RWPE2 (cell line): ENCODE measurements around the gene IRF2BPL.
"Not testable (repeated sequence)": the region's sequence is repeated elsewhere in the genome, so short reads cannot be mapped to it uniquely, and the experiment has no call there.

ENCODE experiments used
- ATAC-seq: fragments of 200-7000 bp; cut with Tn5 transposase; 3 replicates; pipeline ENCODE4 v1.9.1; 2021; ENCODE audit warnings: low read depth
- DNase-seq: peaks from one replicate; pipeline ENCODE4 v3.0.0-alpha.2; 2020; ENCODE audit warnings: low spot score
- H3K27ac ChIP-seq: fragments of 450-650 bp; 2 replicates; pipeline ENCODE4 v1.5.1; 2017; ENCODE audit warnings: mild to moderate bottlenecking; ENCODE audit not compliant: poor library complexity, severe bottlenecking
- H3K27me3 ChIP-seq: fragments of 250-450 bp; sonication (Bioruptor Pico); 2 replicates; pipeline ENCODE4 v1.5.1; 2021; ENCODE audit warnings: mild to moderate bottlenecking, moderate library complexity; ENCODE audit not compliant: insufficient read depth, poor library complexity, severe bottlenecking
- H3K36me3 ChIP-seq: fragments of 250-450 bp; sonication (Bioruptor Pico); 2 replicates; pipeline ENCODE4 v1.5.1; 2020; ENCODE audit warnings: low read depth, mild to moderate bottlenecking, moderate library complexity
- H3K4me1 ChIP-seq: fragments of 250-450 bp; sonication (Bioruptor Pico); 2 replicates; pipeline ENCODE4 v1.5.1; 2021; ENCODE audit warnings: mild to moderate bottlenecking, moderate library complexity; ENCODE audit not compliant: insufficient read depth, poor library complexity, severe bottlenecking
- H3K4me3 ChIP-seq: fragments of 250-450 bp; sonication (Bioruptor Pico); 2 replicates; pipeline ENCODE4 v1.5.1; 2021; ENCODE audit warnings: mild to moderate bottlenecking, moderate library complexity; ENCODE audit not compliant: severe bottlenecking
- H3K9me3 ChIP-seq: fragments of 250-450 bp; sonication (Bioruptor Pico); 2 replicates; pipeline ENCODE4 v1.5.1; 2021; ENCODE audit warnings: mild to moderate bottlenecking, moderate library complexity; ENCODE audit not compliant: severe bottlenecking
- TF ChIP-seq, protein P1 (sequence below): fragments of 450-650 bp; IDR thresholded peaks from one replicate; pipeline ENCODE4 v1.5.1; 2017; ENCODE audit warnings: mild to moderate bottlenecking, moderate library complexity; ENCODE audit not compliant: poor library complexity, severe bottlenecking

Gene IRF2BPL

DNA sequence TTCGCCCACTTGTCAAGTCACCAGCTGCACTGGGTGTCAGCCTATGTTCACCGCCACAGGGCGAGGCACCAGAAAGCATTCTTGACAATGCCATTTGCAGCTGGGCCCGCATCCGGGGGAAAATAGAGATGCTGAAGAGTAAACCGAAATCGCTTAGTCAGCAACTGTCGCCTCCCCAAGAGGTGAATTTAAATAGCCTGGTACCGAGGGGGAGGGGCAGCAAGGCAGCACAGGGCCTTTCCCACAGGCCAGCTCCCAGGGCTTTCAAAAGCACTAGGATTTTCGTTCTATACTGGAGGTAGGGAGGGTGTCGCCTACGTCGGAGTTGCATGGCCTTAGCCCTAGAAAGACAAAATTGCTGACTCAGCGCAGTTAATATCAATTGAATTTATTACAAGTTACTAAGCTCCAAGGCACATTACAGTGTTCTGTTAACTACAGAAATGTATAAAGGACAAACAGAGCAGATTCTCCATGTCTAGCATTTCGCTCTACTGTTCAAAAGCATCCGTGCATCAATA, 4.3 kb downstream of the IRF2BPL start:
- DNase-seq (no peak), ATAC-seq (no peak)
- peak overlapping the region; percentile 97 for H3K27ac ChIP-seq
- peak overlapping the region; percentile 19 for H3K4me3 ChIP-seq
- TF ChIP-seq, protein P1, sequence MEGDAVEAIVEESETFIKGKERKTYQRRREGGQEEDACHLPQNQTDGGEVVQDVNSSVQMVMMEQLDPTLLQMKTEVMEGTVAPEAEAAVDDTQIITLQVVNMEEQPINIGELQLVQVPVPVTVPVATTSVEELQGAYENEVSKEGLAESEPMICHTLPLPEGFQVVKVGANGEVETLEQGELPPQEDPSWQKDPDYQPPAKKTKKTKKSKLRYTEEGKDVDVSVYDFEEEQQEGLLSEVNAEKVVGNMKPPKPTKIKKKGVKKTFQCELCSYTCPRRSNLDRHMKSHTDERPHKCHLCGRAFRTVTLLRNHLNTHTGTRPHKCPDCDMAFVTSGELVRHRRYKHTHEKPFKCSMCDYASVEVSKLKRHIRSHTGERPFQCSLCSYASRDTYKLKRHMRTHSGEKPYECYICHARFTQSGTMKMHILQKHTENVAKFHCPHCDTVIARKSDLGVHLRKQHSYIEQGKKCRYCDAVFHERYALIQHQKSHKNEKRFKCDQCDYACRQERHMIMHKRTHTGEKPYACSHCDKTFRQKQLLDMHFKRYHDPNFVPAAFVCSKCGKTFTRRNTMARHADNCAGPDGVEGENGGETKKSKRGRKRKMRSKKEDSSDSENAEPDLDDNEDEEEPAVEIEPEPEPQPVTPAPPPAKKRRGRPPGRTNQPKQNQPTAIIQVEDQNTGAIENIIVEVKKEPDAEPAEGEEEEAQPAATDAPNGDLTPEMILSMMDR, result no peak
- H3K36me3 ChIP-seq, result peaks cover 35% of the 10 kb centered on the region
- peaks cover 26% of the 10 kb centered on the region for H3K4me1 ChIP-seq
- H3K9me3 ChIP-seq, result no peaks in the 10 kb centered on the region
- H3K27me3 ChIP-seq, result no peaks in the 10 kb centered on the region

DNA sequence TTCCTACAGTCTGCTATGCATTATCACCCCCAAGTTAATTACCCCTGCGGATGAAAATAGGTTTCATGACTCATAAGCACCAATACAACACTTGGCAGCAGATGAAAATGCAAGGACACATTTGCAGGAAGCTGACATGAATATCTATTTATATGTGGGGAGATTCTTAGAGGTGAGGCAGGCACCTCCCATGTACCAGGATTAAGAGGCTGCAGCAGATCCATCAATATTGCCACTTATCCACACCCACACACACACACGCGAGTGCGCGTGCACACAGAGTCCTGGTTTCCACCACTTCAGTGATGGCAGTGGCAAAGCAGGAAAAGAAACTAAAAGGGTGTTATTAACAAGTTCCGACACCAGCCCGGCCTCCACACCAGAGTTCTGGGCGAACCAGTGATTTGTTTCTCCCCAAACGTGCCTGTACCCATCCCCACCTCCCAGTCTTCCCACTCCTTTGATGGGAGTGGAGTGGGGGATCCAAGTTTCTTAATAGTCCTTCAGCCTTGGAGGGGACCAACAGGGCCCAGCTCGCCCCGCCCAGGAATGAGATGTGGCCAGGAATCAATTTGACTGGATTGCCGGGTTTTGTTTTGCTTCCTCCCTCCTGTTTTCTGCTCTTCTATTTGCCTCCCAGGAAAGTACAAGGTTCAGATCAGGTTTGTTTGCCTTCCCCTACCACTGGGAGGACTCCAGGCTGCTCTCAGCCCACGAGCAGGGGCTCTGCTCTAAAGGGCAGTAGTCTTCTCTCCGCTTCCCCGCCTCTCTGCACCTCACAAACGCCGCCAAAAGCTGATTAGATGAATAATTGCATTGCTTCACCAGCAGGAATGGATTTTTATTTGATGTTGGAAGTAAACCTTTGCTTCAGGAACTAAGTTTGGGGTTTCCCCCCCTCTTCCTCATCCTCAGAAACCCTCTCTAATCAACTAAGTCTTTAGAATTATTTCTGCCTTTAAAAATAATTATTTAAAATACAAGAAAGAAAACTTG, 5.2 kb downstream of the IRF2BPL start:
- no peaks in the 10 kb centered on the region for H3K27me3 ChIP-seq
- peak overlapping the region; percentile 97 for H3K27ac ChIP-seq
- TF ChIP-seq, protein P1, result no peak
- H3K9me3 ChIP-seq, result no peaks in the 10 kb centered on the region
- peak overlapping the region; percentile 19 for H3K4me3 ChIP-seq
- H3K36me3 ChIP-seq, result peaks cover 35% of the 10 kb centered on the region
- DNase-seq (no peak), ATAC-seq (peak; percentile 36)
- peaks cover 22% of the 10 kb centered on the region for H3K4me1 ChIP-seq

DNA sequence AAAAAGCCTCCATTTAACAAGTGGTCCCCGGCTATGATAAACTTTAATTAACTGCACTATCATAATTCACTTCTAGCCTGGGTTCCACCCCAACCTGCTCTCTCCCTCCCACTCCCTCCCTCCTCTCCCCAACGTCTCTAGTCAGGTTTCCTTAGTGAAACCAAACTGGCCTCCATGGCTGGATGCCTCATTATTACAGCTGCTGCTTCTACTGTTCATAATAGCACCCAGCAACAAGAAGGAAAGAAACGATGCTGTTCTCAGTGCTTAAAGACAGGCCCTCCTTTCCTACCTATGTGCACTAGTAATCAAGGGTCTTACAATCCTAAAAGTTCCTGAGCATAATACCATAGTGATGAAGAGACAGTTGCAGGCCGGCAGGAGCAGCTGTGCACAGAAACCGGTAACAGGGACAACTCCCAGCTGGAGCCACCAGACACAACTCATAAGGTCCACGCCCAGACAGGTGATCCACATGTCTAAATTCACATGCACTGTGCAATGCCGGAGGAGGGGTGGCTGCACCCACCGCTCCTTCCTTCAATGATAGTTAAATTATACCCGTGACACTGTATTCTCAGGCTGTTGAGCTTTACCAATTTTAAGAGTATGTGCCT, 6.2 kb downstream of the IRF2BPL start:
- H3K4me1 ChIP-seq, result peaks cover 22% of the 10 kb centered on the region
- DNase-seq, result peak; percentile 56
- H3K27ac ChIP-seq, result peak overlapping the region; percentile 97

DNA sequence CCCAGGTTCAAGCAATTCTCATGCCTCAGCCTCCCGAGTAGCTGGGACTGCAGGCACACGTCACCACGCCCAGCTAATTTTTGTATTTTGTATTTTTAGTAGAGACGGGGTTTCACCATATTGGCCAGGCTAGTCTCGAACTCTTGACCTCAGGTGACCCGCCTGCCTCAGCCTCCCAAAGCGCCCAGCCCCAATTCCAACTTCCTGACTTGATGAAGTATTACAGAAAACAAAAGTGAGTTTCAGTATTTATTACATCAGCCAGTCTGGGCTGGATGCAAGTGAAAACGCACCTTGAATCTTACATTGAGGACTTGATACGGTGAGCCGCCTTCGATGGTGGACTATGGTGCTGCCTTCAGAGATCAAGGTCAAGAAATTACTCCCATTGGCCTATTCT, 7.1 kb downstream of the IRF2BPL start:
- ATAC-seq, H3K9me3 ChIP-seq, H3K27me3 ChIP-seq, H3K27ac ChIP-seq, H3K4me3 ChIP-seq: not testable (repeated sequence)
- Histone ChIP-seq H3K4me1 (peaks cover 22% of the 10 kb centered on the region), H3K36me3 (peaks cover 29% of the 10 kb centered on the region)
- DNase-seq, result peak; percentile 27

More for the DNA sequence above, 6.2 kb downstream of the IRF2BPL start:
- TF ChIP-seq, protein P1, result no peak
- H3K36me3 ChIP-seq, result peaks cover 35% of the 10 kb centered on the region
- ATAC-seq, result no peak
- H3K9me3 ChIP-seq, result no peaks in the 10 kb centered on the region
- no peak overlapping the region for H3K4me3 ChIP-seq
- no peaks in the 10 kb centered on the region for H3K27me3 ChIP-seq

DNA sequence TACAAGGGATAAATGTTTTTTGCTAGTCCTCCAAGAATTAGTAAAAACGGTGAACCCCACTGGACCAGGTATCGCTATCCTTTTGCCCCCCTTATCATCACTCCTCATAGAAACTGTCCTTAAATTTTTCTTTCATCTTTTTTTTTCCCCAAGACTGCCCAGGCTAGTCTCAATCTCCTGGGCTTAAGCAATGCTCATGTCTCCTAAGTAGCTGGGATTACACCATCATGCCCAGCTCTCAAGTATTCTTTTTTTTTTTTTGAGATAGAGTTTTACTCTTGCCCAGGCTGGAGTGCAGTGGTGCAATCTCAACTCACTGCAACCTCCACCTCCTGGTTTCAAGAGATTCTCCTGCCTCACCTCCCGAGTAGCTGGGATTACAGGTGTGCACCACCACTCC, 9.7 kb downstream of the IRF2BPL start:
- Histone ChIP-seq H3K27ac (no peak overlapping the region), H3K27me3 (no peaks in the 10 kb centered on the region), H3K4me1 (peaks cover 14% of the 10 kb centered on the region), H3K4me3 (no peak overlapping the region), H3K9me3 (no peaks in the 10 kb centered on the region), H3K36me3 (peaks cover 4% of the 10 kb centered on the region)
- no peak for ATAC-seq
- no peak for DNase-seq
- TF ChIP-seq, protein P1, result no peak
